Gastroesophageal sphincter (tissue), 3 donors: ENCODE data around the gene LMNTD1.

Experiments used
- POLR2A ChIP-seq, 2 donors: fragments of 450-650 bp; IDR thresholded peaks; one replicate each; pipeline ENCODE4 v1.6.1; 2017; ENCODE audit warnings: antibody characterized with exemption in 2 of 2, mild to moderate bottlenecking in 2 of 2, moderate library complexity in 1 of 2
- POLR2AphosphoS5 ChIP-seq: sonication (generic); formaldehyde crosslinking; IDR thresholded peaks from one replicate; pipeline ENCODE4 v1.6.1; 2017; ENCODE audit warnings: antibody characterized with exemption
- TF ChIP-seq, protein P1 (sequence below), 4 experiments: fragments of 200-600 bp in 2 of 4; fragments of 450-650 bp in 2 of 4; sonication (generic) in 1 of 4; IDR thresholded peaks; one replicate each; pipeline ENCODE4 v1.5.1; 2017 to 2019; ENCODE audit warnings: antibody characterized with exemption in 4 of 4, mild to moderate bottlenecking in 2 of 4, moderate library complexity in 2 of 4

DNA sequence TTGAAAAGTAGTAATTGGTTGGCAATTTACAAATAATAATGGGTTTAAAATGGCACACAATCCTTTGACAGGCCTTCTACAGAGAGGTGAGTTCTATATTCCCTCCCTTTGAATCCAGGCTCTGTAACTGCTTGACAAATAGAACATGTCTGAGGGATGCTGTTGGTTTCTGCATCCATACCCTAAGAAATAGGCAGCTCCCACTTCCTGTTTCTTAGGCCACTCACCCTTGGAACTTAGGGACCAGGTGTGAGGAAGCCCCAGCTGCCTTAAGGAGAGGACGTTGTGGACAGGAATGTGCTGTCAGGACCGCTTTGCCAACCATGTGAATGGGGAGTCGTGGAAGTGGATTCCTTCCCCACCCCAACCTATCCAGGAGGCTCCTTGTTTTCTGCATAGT, 59.4 kb downstream of the LMNTD1 start:
- TF ChIP-seq, protein P1, sequence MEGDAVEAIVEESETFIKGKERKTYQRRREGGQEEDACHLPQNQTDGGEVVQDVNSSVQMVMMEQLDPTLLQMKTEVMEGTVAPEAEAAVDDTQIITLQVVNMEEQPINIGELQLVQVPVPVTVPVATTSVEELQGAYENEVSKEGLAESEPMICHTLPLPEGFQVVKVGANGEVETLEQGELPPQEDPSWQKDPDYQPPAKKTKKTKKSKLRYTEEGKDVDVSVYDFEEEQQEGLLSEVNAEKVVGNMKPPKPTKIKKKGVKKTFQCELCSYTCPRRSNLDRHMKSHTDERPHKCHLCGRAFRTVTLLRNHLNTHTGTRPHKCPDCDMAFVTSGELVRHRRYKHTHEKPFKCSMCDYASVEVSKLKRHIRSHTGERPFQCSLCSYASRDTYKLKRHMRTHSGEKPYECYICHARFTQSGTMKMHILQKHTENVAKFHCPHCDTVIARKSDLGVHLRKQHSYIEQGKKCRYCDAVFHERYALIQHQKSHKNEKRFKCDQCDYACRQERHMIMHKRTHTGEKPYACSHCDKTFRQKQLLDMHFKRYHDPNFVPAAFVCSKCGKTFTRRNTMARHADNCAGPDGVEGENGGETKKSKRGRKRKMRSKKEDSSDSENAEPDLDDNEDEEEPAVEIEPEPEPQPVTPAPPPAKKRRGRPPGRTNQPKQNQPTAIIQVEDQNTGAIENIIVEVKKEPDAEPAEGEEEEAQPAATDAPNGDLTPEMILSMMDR (IDR thresholded peaks at IDR 0.05) = no peak
- TF ChIP-seq POLR2AphosphoS5 (no peak), POLR2A (IDR thresholded peaks at IDR 0.05) (no peak)
